Glomerular endothelial cell (primary cell): Measurements from ENCODE around the gene LDHAL6B. TPM values are rescaled to one million over a fixed set of nuclear protein-coding genes. Genes with fewer than 3 reads are reported as not detected.

Experiments
- DNase-seq: peaks from one replicate; pipeline ENCODE4 v3.0.0-alpha.2; 2011; ENCODE audit warnings: low read depth, low spot score; ENCODE audit errors: extremely low read depth
- total RNA-seq: library from RNA; depleted of rRNA; stranded (reverse); fragments of >200 nt; gene quantifications from 2 replicates; pipeline ENCODE4 v1.2.3, GENCODE V29; 2015

LDHAL6B gene
- total RNA-seq, 1 donor from 2014 or later, result not detected

- no peak for DNase-seq
These were observed 43.2 kb downstream of the LDHAL6B start for GRCh38 chr15:59249816-59250215.

GRCh38 chr15:59250249-59250648, 43.6 kb downstream of the LDHAL6B start:
- DNase-seq, result no peak

- DNase-seq, result no peak
These were observed 44.6 kb downstream of the LDHAL6B start for GRCh38 chr15:59251001-59251845.

- DNase-seq, result no peak
These were observed 45.5 kb downstream of the LDHAL6B start for GRCh38 chr15:59252137-59252536.

GRCh38 chr15:59255680-59256336, 49.2 kb downstream of the LDHAL6B start:
- no peak for DNase-seq

GRCh38 chr15:59256482-59256881, 49.8 kb downstream of the LDHAL6B start:
- DNase-seq, result no peak

GRCh38 chr15:59257140-59257539, 50.5 kb downstream of the LDHAL6B start:
- no peak for DNase-seq

Other genes starting within 250 kb of the LDHAL6B start
- gene RNF111, start 219.2 kb upstream of the LDHAL6B start, total RNA-seq, result 30.6 and 34.0 TPM in 2 replicates
- 8.9 and 22.3 TPM in 2 replicates for gene CCNB2, start 101.7 kb upstream of the LDHAL6B start, total RNA-seq
- 108 and 137 TPM in 2 replicates for gene MYO1E, start 166.0 kb downstream of the LDHAL6B start, total RNA-seq
- gene FAM81A, start 231.3 kb downstream of the LDHAL6B start, total RNA-seq, result 0.41 TPM in 1 of 2 replicates, not detected in the other